Fibroblast of pulmonary artery (primary cell): ENCODE measurements around the gene CRIP1.

Source experiments
- DNase-seq: peaks from one replicate; pipeline ENCODE4 v3.0.0-alpha.2; 2010; ENCODE audit warnings: low read depth
- H3K4me3 ChIP-seq: replicated peaks from 2 replicates; pipeline ENCODE4 v1.5.1; 2011; ENCODE audit warnings: low read depth, mild to moderate bottlenecking, control low read depth, low read length, moderate library complexity
- CTCF ChIP-seq: IDR thresholded peaks from 2 replicates; pipeline ENCODE4 v1.5.1; 2011; ENCODE audit warnings: mild to moderate bottlenecking, control low read depth, low read length, inconsistent platforms; ENCODE audit errors: missing control alignments

Gene CRIP1

GRCh38 chr14:105517096-105517495 is 30.4 kb downstream of the CRIP1 start:
- no peak for TF ChIP-seq CTCF
- H3K4me3 ChIP-seq: no peak overlapping the region
- DNase-seq: no peak

- TF ChIP-seq CTCF: no peak
- no peak overlapping the region for H3K4me3 ChIP-seq
- DNase-seq: no peak
These were observed 33.4 kb downstream of the CRIP1 start for GRCh38 chr14:105519946-105520698.

GRCh38 chr14:105525326-105525725 is 38.6 kb downstream of the CRIP1 start:
- DNase-seq: no peak
- no peak for TF ChIP-seq CTCF

GRCh38 chr14:105525861-105526775 is 39.4 kb downstream of the CRIP1 start, which contains the start of gene TMEM121:
TSS of gene TMEM121 (plus strand) at chr14:105526583. CDS start at chr14:105528835, 2,252 bp downstream.
- no peak for TF ChIP-seq CTCF
- DNase-seq: no peak
- H3K4me3 ChIP-seq: peak within 1 kb of the TSS; percentile 59

More at GRCh38 chr14:105525326-105525725, 38.6 kb downstream of the CRIP1 start:
- no peak overlapping the region for H3K4me3 ChIP-seq

GRCh38 chr14:105526776-105527380 is 40.2 kb downstream of the CRIP1 start:
- TF ChIP-seq CTCF: no peak
- DNase-seq: no peak
- H3K4me3 ChIP-seq: peak overlapping the region; percentile 59

- no peak for DNase-seq
- no peak for TF ChIP-seq CTCF
- H3K4me3 ChIP-seq: peak overlapping the region; percentile 59
These were observed 40.7 kb downstream of the CRIP1 start for GRCh38 chr14:105527381-105527825.
